Measurements from ENCODE around the gene ZNF764. TPM values are rescaled to one million over a fixed set of nuclear protein-coding genes. Genes with fewer than 3 reads are reported as not detected.

The ZNF764 gene
- total RNA-seq, 4 donors from 2014 or later = 9.3 to 15.4 (median 11.8) TPM

DNA sequence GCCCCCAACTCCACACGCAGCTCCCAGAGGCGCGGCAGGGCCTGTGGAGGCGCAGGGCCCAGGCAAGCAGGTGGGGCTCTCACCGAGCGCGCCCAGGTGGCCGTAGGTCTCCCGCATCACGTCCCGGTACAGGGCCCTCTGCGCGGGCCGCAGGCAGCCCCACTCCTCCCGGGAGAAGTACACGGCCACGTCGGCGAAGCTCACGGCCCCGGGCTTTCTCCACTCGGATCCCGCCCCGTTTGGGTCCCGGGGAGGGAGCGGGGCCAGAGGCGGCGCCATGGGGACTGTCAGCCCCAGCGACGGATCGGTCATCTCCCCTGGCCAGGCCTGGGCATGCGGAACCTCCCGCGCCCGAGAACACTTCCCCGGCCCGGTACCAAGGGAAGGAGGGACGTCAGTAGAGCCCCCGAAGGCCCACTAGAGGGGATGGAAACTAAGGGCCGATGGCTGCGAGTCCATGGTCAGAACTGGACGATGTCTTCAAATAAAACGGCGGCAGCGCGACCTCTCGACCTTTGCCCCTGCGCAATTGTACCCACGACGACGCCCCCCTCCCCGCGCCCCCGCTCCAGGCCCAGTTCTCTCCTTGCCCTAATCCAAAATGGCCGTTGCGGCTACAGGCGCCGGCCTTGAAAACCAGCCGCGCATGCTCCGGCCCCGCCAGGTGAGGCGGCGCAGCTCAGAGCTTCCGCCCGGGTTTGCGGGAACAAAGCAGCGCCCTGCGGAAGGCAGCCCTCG is 23.6 kb downstream of the ZNF764 start, which contains the start of gene ZNF747:
TSS of gene ZNF747 (minus strand) at position 491 of the 738 bp plus-strand sequence. CDS start at position 312, 179 bp downstream.
- Histone ChIP-seq H3K36me3 (peaks cover 8 to 17% of the 10 kb centered on the region in 2 donors), H3K27me3 (no peaks in the 10 kb centered on the region), H3K9me3 (no peaks in the 10 kb centered on the region), H3K4me3 (replicated peaks in 1 of 3) (peak within 1 kb of the TSS; percentile 59 to 81 (median 73)), H3K27ac (peak within 1 kb of the TSS; percentile 77 to 92 (median 82)), H3K4me1 (peaks cover 16 to 17% of the 10 kb centered on the region in 2 donors)
- intact Hi-C loops (cut with DNase I) = loop anchor here (5.0 to 10.0 kb wide), 2 partner anchors 38 to 100 kb away; partner anchors contain the start of gene ZNF688
- peak; percentile 32 to 78 for TF ChIP-seq POLR2A (IDR thresholded peaks at IDR 0.05)
- TF ChIP-seq, protein P1, sequence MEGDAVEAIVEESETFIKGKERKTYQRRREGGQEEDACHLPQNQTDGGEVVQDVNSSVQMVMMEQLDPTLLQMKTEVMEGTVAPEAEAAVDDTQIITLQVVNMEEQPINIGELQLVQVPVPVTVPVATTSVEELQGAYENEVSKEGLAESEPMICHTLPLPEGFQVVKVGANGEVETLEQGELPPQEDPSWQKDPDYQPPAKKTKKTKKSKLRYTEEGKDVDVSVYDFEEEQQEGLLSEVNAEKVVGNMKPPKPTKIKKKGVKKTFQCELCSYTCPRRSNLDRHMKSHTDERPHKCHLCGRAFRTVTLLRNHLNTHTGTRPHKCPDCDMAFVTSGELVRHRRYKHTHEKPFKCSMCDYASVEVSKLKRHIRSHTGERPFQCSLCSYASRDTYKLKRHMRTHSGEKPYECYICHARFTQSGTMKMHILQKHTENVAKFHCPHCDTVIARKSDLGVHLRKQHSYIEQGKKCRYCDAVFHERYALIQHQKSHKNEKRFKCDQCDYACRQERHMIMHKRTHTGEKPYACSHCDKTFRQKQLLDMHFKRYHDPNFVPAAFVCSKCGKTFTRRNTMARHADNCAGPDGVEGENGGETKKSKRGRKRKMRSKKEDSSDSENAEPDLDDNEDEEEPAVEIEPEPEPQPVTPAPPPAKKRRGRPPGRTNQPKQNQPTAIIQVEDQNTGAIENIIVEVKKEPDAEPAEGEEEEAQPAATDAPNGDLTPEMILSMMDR (IDR thresholded peaks at IDR 0.05) = no peak
- DNase-seq = peak; percentile 95
- 0% methylated on average over 13 to 36 of the region's 70 CpGs for WGBS, 2 donors

DNA sequence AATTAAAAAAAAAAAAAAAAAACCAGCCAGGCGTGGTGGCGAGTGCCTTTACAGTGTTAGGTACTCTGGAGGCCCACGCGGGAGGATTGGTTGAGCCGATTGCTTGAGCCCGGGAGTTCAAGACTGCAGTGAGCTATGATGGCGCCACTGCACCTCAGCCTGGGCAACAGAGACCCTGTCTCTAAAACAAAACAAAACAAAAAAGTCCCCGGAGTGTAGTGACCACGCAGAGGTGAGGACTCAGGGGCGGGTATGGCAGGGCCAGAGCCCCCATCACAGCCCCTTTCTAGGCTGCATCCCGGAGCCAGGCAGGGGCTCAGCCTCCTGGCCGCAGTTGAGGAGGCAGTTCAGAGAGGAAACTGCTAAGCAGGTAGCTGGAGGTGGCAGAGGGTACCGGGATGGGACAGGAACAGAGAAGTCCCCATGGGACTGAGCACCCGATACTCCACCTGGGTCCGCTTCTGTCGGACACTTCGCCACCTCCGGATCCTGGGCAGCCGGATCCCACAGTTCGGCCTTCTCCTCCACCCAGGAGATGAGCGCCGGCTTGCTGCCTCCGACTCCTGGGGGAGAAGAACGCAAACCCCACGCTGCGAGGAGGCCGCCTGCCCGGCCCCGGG is 24.3 kb downstream of the ZNF764 start:
- no peaks in the 10 kb centered on the region for H3K9me3 ChIP-seq
- intact Hi-C loops (cut with DNase I) = loop anchor here (10.0 kb wide), 1 partner anchor 101 kb away; no protein-coding TSS in a partner anchor
- WGBS, 2 donors = 29 to 31% methylated on average over 15 to 16 of the region's 29 CpGs
- H3K4me1 ChIP-seq = peaks cover 16 to 17% of the 10 kb centered on the region in 2 donors
- H3K27ac ChIP-seq = peak overlapping the region; percentile 77 to 92 (median 82)
- peak overlapping the region; percentile 59 to 81 (median 73) for H3K4me3 ChIP-seq (replicated peaks in 1 of 3)
- H3K36me3 ChIP-seq = peaks cover 8 to 17% of the 10 kb centered on the region in 2 donors
- peak in 1 of 2 donors; percentile 8 for DNase-seq
- H3K27me3 ChIP-seq = no peaks in the 10 kb centered on the region
- TF ChIP-seq POLR2A (IDR thresholded peaks at IDR 0.05) = no peak
- TF ChIP-seq, protein P1 (IDR thresholded peaks at IDR 0.05) = no peak

DNA sequence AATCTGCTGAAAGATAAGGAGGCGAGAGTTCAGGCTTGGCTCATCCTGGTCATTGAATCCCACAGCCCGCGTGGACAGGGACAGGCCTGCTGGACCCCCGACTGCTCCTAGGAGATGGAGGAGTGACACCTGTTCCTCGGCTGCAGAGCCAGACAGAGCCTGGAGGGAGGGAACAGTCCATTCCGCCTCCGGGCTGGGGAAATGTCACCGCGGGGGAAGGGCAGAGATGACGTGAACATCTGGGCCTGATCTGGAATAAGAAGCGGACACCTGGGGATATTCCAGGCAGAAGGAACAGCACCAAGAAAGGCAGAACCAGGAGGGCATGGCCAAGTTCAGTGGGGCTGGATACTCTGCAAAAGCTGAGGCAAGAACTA is 25.0 kb downstream of the ZNF764 start:
- no peak for DNase-seq
- intact Hi-C loops (cut with DNase I) = loop anchor here (10.0 kb wide), 1 partner anchor 102 kb away; no protein-coding TSS in a partner anchor
- no peaks in the 10 kb centered on the region for H3K9me3 ChIP-seq
- no peak for TF ChIP-seq POLR2A (IDR thresholded peaks at IDR 0.05)
- TF ChIP-seq, protein P1 (IDR thresholded peaks at IDR 0.05) = no peak
- peaks cover 18 to 24% of the 10 kb centered on the region in 2 donors for H3K4me1 ChIP-seq
- 84 to 89% methylated on average over 11 of the region's 11 CpGs for WGBS, 2 donors
- H3K27ac ChIP-seq = no peak overlapping the region
- no peak overlapping the region for H3K4me3 ChIP-seq (replicated peaks in 1 of 3)
- H3K36me3 ChIP-seq = peaks cover 8 to 17% of the 10 kb centered on the region in 2 donors
- no peaks in the 10 kb centered on the region for H3K27me3 ChIP-seq

DNA sequence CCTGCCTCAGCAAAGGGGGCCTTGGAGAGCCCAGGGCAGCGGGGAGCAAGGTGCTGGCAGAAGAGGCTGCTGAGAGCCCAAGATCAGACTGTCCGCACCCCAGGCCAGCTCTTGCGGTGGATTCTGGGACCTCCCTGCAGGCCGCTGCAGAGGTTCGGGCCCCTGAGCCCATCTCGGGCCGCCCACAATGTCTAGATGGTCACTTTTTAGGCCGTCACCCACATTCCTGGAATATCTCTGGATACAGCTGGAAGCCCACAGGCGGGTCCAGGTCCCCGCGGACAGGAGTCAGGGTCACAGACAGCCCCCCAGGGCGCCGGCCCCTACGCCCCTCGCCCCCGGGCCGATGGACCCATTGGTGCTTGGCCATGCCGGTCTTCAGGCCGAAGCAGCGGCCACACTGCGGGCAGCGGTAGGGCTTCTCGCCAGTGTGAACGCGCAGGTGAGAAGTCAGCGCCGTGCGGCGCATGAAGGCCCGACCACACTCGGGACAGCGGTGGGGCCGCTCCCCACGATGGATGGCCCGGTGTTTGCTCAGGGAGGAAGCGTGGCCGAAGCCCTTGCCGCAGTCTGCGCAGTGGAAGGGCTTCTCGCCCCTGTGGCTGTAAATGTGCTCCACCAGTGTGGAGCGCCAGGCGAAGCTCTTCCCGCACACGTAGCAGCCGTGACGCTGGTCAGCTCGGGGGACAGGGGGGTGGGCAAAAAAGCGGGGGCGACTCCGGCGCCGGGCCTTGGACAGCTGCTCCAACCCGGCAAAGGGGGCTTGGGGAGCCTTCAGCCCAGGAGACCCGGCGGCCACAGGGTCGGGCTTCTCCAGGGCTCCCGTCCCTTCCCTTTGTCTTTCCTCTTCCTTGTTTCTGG is 25.7 kb downstream of the ZNF764 start:
- 94% methylated on average over 29 of the region's 57 CpGs for WGBS, 2 donors
- DNase-seq = no peak

More for the DNA sequence above, 25.7 kb downstream of the ZNF764 start:
- no peak overlapping the region for H3K27ac ChIP-seq
- no peaks in the 10 kb centered on the region for H3K9me3 ChIP-seq
- H3K4me1 ChIP-seq = peaks cover 24 to 30% of the 10 kb centered on the region in 2 donors
- peaks cover 8 to 17% of the 10 kb centered on the region in 2 donors for H3K36me3 ChIP-seq
- no peaks in the 10 kb centered on the region for H3K27me3 ChIP-seq
- TF ChIP-seq, protein P1 (IDR thresholded peaks at IDR 0.05) = no peak
- no peak for TF ChIP-seq POLR2A (IDR thresholded peaks at IDR 0.05)
- no peak overlapping the region for H3K4me3 ChIP-seq (replicated peaks in 1 of 3)
- intact Hi-C loops (cut with DNase I) = loop anchor here (10.0 kb wide), 1 partner anchor 102 kb away; no protein-coding TSS in a partner anchor

Measured in thyroid gland (tissue), 4 donors.